Hematopoietic multipotent progenitor cell (in vitro differentiated cells): ENCODE results near the gene CCNA2. TPM values are rescaled to one million over a fixed set of nuclear protein-coding genes. Genes with fewer than 3 reads are reported as not detected.

ENCODE experiments used
- DNase-seq, 3 donors: peaks; one replicate each; pipeline ENCODE4 v3.0.0-alpha.2; 2011 to 2015; ENCODE audit warnings: low read depth in 2 of 3, low spot score in 2 of 3
- total RNA-seq: library from RNA; depleted of rRNA; stranded (reverse); fragments of >200 nt; gene quantifications from one replicate; pipeline ENCODE4 v1.2.3, GENCODE V29; 2012

Gene CCNA2
- total RNA-seq, 1 donor, result 4.6 TPM

- DNase-seq, result no peak
These were observed 46.1 kb downstream of the CCNA2 start for GRCh38 chr4:121777625-121778024.

DNA sequence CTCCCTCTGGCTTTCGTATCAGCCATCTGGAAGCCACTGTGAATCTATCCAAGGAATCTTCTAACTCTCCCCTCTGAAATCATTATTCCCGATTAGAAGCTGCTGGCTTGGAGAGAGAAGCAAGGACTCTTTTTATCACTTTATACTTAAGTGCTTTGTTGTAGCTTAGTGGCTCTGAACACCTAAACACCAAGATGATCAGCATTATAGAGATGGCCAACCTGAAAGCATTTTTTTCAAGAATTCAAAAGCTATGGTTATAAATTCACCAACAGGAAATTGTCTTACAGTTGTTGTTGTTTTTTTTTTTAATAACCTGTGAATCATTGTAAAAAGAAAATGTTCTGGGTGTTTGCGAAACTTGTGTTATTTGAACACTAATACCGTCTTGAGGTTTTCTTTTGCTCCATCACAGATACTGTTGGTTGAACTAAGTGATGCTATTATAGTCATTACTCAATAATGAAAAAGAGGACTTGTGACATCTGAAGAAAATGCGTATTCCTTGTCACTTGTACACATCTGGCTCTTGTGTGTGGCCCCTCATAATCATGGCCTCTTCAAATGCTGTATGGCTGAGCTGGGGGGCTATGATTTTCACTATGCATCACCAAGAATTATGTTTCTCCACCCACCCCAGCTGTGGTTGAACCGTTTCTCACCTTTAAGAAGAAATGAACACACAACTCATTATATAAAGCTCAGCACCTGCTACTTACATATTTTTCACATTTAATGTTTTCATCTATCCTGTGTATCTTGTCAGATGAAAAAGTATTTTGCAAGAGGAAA lies 46.9 kb downstream of the CCNA2 start:
- no peak for DNase-seq

GRCh38 chr4:121773883-121774282 lies 49.8 kb downstream of the CCNA2 start:
- DNase-seq, result no peak

- DNase-seq, result no peak
These were observed 51.8 kb downstream of the CCNA2 start for GRCh38 chr4:121771869-121772268.

GRCh38 chr4:121769341-121769740 lies 54.3 kb downstream of the CCNA2 start:
- no peak for DNase-seq

- no peak for DNase-seq
These were observed 56.5 kb downstream of the CCNA2 start for GRCh38 chr4:121767166-121767565.

Other genes starting within 250 kb of the CCNA2 start
- 34.5 TPM for gene ANXA5, start 126.9 kb downstream of the CCNA2 start, total RNA-seq
- under 0.01 TPM for gene SMIM43, start 58.7 kb downstream of the CCNA2 start, total RNA-seq
- 25.9 TPM for gene EXOSC9, start 22.6 kb downstream of the CCNA2 start, total RNA-seq
- 6.2 TPM for gene BBS7, start 46.6 kb upstream of the CCNA2 start, total RNA-seq
- gene TRPC3, start 128.2 kb upstream of the CCNA2 start, total RNA-seq, result not detected